Left renal cortex interstitium (tissue), 4 donors: ENCODE results near the gene OR2M2. TPM values are rescaled to one million over a fixed set of nuclear protein-coding genes. Genes with fewer than 3 reads are reported as not detected.
A peak's percentile ranks its signal among the peaks of the same experiment; 100 is the strongest.

Experiments
- DNase-seq, 4 donors: peaks; one replicate each; pipeline ENCODE4 v3.0.0-alpha.2; 2013; ENCODE audit warnings: low read depth in 4 of 4, low spot score in 2 of 4, missing footprints in 1 of 4
- polyA plus RNA-seq, 4 donors: library from polyadenylated mRNA; unstranded; fragments of 120-200 nt; gene quantifications; one replicate each; pipeline ENCODE4 v1.2.1, GENCODE V29; 2013; ENCODE audit not compliant: insufficient read length in 4 of 4

Gene OR2M2
- not detected for polyA plus RNA-seq

GRCh38 chr1:248174521-248174920, at the start of gene OR2M2:
Gene OR2M2, plus strand, starts transcription at chr1:248174821. Its CDS starts 5,165 bp downstream, at chr1:248179986.
- no peak for DNase-seq

GRCh38 chr1:248127653-248128052, 47.0 kb upstream of the OR2M2 start:
- no peak for DNase-seq

GRCh38 chr1:248136811-248137210, 37.8 kb upstream of the OR2M2 start:
- no peak for DNase-seq

GRCh38 chr1:248140846-248141245, 33.8 kb upstream of the OR2M2 start:
- no peak for DNase-seq

GRCh38 chr1:248143311-248143710, 31.3 kb upstream of the OR2M2 start:
- no peak for DNase-seq

GRCh38 chr1:248144513-248145198, 30.0 kb upstream of the OR2M2 start, which contains the start of gene OR2M5:
Gene OR2M5, plus strand, starts transcription at chr1:248145148. Its CDS starts 0 bp downstream, at chr1:248145148.
- no peak for DNase-seq

- DNase-seq = no peak
Observed at GRCh38 chr1:248152056-248152827, 22.4 kb upstream of the OR2M2 start.

- DNase-seq = no peak
Observed at GRCh38 chr1:248155927-248156326, 18.7 kb upstream of the OR2M2 start.

- DNase-seq = no peak
Observed at GRCh38 chr1:248158758-248159157, 15.9 kb upstream of the OR2M2 start.

GRCh38 chr1:248164031-248164430, 10.6 kb upstream of the OR2M2 start:
- DNase-seq = no peak

- no peak for DNase-seq
Observed at GRCh38 chr1:248165186-248165585, 9.4 kb upstream of the OR2M2 start.

GRCh38 chr1:248183996-248184395, 9.4 kb downstream of the OR2M2 start:
- no peak for DNase-seq

GRCh38 chr1:248187363-248187762, 12.7 kb downstream of the OR2M2 start:
- no peak for DNase-seq

GRCh38 chr1:248189026-248189425, 14.4 kb downstream of the OR2M2 start:
- DNase-seq = peak in 2 of 4 donors; percentile 11 to 13

- DNase-seq = no peak
Observed at GRCh38 chr1:248194117-248194516, 19.5 kb downstream of the OR2M2 start.

- no peak for DNase-seq
Observed at GRCh38 chr1:248196965-248197364, 22.3 kb downstream of the OR2M2 start, which contains the start of gene OR2M3. Gene OR2M3, plus strand, starts transcription at chr1:248197265. Its CDS starts 5,803 bp downstream, at chr1:248203068.

- DNase-seq = no peak
Observed at GRCh38 chr1:248215880-248216279, 41.3 kb downstream of the OR2M2 start.

- no peak for DNase-seq
Observed at GRCh38 chr1:248225537-248225936, 50.9 kb downstream of the OR2M2 start.

- no peak for DNase-seq
Observed at GRCh38 chr1:248229360-248229908, 54.8 kb downstream of the OR2M2 start.
